Measurements from ENCODE around the gene MYH11.
"Not testable (repeated sequence)": the region's sequence is repeated elsewhere in the genome, so short reads cannot be mapped to it uniquely, and the experiment has no call there.

MYH11 gene

GRCh38 chr16:15714393-15715172, 142.2 kb downstream of the MYH11 start:
- no peak for DNase-seq (ENCODE audit: low read depth)

GRCh38 chr16:15708997-15709396, 147.8 kb downstream of the MYH11 start:
- DNase-seq (ENCODE audit: low read depth): no peak

- no peak for DNase-seq (ENCODE audit: low read depth)
Measured at GRCh38 chr16:15708096-15708495, 148.7 kb downstream of the MYH11 start.

- no peak for DNase-seq (ENCODE audit: low read depth)
Measured at GRCh38 chr16:15707332-15707731, 149.5 kb downstream of the MYH11 start.

GRCh38 chr16:15705064-15705565, 151.7 kb downstream of the MYH11 start:
- no peak for DNase-seq (ENCODE audit: low read depth)

- DNase-seq (ENCODE audit: low read depth): peak; percentile 36
Measured at GRCh38 chr16:15704545-15704987, 152.3 kb downstream of the MYH11 start.

- no peak for DNase-seq (ENCODE audit: low read depth)
Measured at GRCh38 chr16:15703029-15703736, 153.6 kb downstream of the MYH11 start.

- DNase-seq (ENCODE audit: low read depth): no peak
Measured at GRCh38 chr16:15701975-15702970, 154.6 kb downstream of the MYH11 start.

GRCh38 chr16:15701367-15701766, 155.5 kb downstream of the MYH11 start:
- no peak for DNase-seq (ENCODE audit: low read depth)

- no peak for DNase-seq (ENCODE audit: low read depth)
Measured at GRCh38 chr16:15699819-15700218, 157.0 kb downstream of the MYH11 start.

GRCh38 chr16:15694499-15694898, 162.3 kb downstream of the MYH11 start:
- DNase-seq (ENCODE audit: low read depth): no peak

- DNase-seq (ENCODE audit: low read depth): not testable (repeated sequence)
Measured at GRCh38 chr16:15692508-15692907, 164.3 kb downstream of the MYH11 start.

GRCh38 chr16:15691046-15691445, 165.8 kb downstream of the MYH11 start:
- DNase-seq (ENCODE audit: low read depth): no peak

- peak; percentile 29 for DNase-seq (ENCODE audit: low read depth)
Measured at GRCh38 chr16:15690296-15690695, 166.5 kb downstream of the MYH11 start.

- no peak for DNase-seq (ENCODE audit: low read depth)
Measured at GRCh38 chr16:15689290-15689689, 167.5 kb downstream of the MYH11 start.

GRCh38 chr16:15686287-15686686, 170.5 kb downstream of the MYH11 start:
- DNase-seq (ENCODE audit: low read depth): no peak

- DNase-seq (ENCODE audit: low read depth): peak; percentile 74
Measured at GRCh38 chr16:15682105-15682570, 174.7 kb downstream of the MYH11 start.

- DNase-seq (ENCODE audit: low read depth): no peak
Measured at GRCh38 chr16:15677447-15677846, 179.4 kb downstream of the MYH11 start.

GRCh38 chr16:15676506-15676905, 180.3 kb downstream of the MYH11 start:
- no peak for DNase-seq (ENCODE audit: low read depth)

GRCh38 chr16:15674571-15674970, 182.3 kb downstream of the MYH11 start:
- no peak for DNase-seq (ENCODE audit: low read depth)

GRCh38 chr16:15672514-15673167, 184.2 kb downstream of the MYH11 start:
- DNase-seq (ENCODE audit: low read depth): peak; percentile 97
